Kidney (tissue), 14 donors: Measurements from ENCODE around the gene SPNS1. TPM values are rescaled to one million over a fixed set of nuclear protein-coding genes. Genes with fewer than 3 reads are reported as not detected.

Experiments
- DNase-seq, 5 donors: peaks; one replicate each; pipeline ENCODE4 v3.0.0-alpha.2; 2013 to 2020
- FAIRE-seq: peaks from 2 replicates; lab custom pipeline; 2012; peaks lifted over from hg19 to GRCh38; lab: Jason Lieb, UNC
- H3K27ac ChIP-seq, 2 donors: one replicate each; pipeline ENCODE4 v1.7.0; 2013; ENCODE audit warnings: low read depth in 2 of 2, low read length in 2 of 2, inconsistent platforms in 1 of 2
- H3K27me3 ChIP-seq: one replicate; pipeline ENCODE4 v1.7.1; 2013; ENCODE audit warnings: low read length, inconsistent platforms; ENCODE audit not compliant: control insufficient read depth, insufficient read depth
- H3K36me3 ChIP-seq, 3 donors: one replicate each; pipeline versions ENCODE4 v1.7.0 to v1.7.1; 2013; ENCODE audit warnings: low read length in 3 of 3, control low read depth in 1 of 3, inconsistent platforms in 1 of 3; ENCODE audit not compliant: insufficient read depth in 3 of 3, control insufficient read depth in 2 of 3
- H3K4me1 ChIP-seq, 3 donors: one replicate each; pipeline versions ENCODE4 v1.7.0 to v1.7.1; 2013; ENCODE audit warnings: low read length in 3 of 3, inconsistent platforms in 1 of 3, low read depth in 1 of 3; ENCODE audit not compliant: control insufficient read depth in 2 of 3, insufficient read depth in 2 of 3
- H3K4me3 ChIP-seq, 3 donors: one replicate each; pipeline versions ENCODE4 v1.7.0 to v1.8.1; 2013; ENCODE audit warnings: low read length in 3 of 3, control low read depth in 1 of 3, inconsistent platforms in 1 of 3
- H3K9ac ChIP-seq, 3 donors: one replicate each; pipeline versions ENCODE4 v1.7.0 to v1.7.1; 2013; ENCODE audit warnings: low read length in 3 of 3, control low read depth in 1 of 3, inconsistent platforms in 1 of 3
- H3K9me3 ChIP-seq, 3 donors: one replicate each; pipeline versions ENCODE4 v1.7.0 to v1.7.1; 2013; ENCODE audit warnings: low read length in 3 of 3, control low read depth in 1 of 3, inconsistent platforms in 1 of 3; ENCODE audit not compliant: control insufficient read depth in 2 of 3, insufficient read depth in 1 of 3
- intact Hi-C: fragments of 100-400 bp; cut with DNase I; formaldehyde crosslinking; loops from one replicate; pipeline ENCODE4 v1.11.1; 2022
- polyA plus RNA-seq: library from polyadenylated mRNA; stranded (reverse); fragments of 350-450 nt; fragmentation: Illumina TruSeq; extraction: RNeasy Lipid Tissue Mini Kit (QIAGEN cat#74804); gene quantifications from one replicate; pipeline ENCODE4 v1.2.3, GENCODE V29; 2014; ENCODE audit warnings: low read depth, low replicate concordance; ENCODE audit not compliant: insufficient read depth
- total RNA-seq: library from RNA; stranded (reverse); fragmentation: NEBNext Ultra II Directional; extraction: Animal tissue kit (Norgen Biotek cat#: 25700); gene quantifications from one replicate; pipeline ENCODE4 v1.2.1, GENCODE V29; 2021
- TF ChIP-seq, protein P1 (sequence below): IDR thresholded peaks from 3 replicates; pipeline ENCODE4 v1.5.1; 2012; ENCODE audit warnings: mild to moderate bottlenecking, moderate library complexity, borderline replicate concordance; ENCODE audit not compliant: insufficient read depth; ENCODE audit errors: extremely low read depth
- donor health status: control.
- donor health status: control.
- donor health status: control.
- donor health status: control.
- donor health status: control.
- donor health status: DM: yes; HTN: yes; CAD: no.
- donor health status: Normal renal cell carcinoma (clear cell type).

The SPNS1 gene
- total and polyA plus RNA-seq, 2 donors from 2014 or later: 34.5 to 38.4 TPM

DNA sequence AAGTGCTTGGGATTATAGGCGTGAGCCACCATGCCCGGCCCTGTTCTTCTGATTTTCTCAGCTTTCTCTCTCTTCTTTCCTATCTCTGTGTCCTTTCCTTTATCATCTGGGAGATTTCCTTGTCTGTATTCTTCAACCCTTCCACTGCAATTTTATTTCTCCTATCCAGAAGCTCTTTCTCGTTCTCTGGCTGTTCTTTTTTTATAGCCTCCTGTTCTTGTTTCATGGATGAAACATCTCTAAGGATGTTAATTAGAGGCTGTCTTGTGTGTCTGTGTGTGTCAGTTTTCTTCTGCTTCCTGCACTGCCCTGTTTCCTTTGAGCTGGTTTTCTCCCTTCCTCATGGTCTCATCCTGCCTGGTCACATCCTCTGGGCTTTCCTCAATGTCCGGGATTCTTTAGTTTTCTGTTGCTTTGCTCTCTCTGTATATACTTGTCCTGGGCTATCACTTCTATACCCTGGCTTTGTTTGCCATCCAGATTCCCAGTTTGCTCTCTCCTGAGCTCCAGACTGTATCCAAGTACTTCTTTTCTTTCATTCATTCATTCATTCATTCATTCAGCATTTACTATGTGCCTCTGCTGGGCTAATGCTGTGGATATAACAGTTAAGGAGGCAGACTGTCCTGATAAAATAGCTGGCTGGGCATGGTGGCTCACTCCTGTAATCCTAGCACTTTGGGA, 12.7 kb downstream of the SPNS1 start:
- no peak overlapping the region for H3K9ac ChIP-seq
- TF ChIP-seq, protein P1, sequence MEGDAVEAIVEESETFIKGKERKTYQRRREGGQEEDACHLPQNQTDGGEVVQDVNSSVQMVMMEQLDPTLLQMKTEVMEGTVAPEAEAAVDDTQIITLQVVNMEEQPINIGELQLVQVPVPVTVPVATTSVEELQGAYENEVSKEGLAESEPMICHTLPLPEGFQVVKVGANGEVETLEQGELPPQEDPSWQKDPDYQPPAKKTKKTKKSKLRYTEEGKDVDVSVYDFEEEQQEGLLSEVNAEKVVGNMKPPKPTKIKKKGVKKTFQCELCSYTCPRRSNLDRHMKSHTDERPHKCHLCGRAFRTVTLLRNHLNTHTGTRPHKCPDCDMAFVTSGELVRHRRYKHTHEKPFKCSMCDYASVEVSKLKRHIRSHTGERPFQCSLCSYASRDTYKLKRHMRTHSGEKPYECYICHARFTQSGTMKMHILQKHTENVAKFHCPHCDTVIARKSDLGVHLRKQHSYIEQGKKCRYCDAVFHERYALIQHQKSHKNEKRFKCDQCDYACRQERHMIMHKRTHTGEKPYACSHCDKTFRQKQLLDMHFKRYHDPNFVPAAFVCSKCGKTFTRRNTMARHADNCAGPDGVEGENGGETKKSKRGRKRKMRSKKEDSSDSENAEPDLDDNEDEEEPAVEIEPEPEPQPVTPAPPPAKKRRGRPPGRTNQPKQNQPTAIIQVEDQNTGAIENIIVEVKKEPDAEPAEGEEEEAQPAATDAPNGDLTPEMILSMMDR: no peak
- peaks cover 0 to 6% (median 3%) of the 10 kb centered on the region in 3 donors for H3K9me3 ChIP-seq
- no peak overlapping the region for H3K4me3 ChIP-seq
- no peak for DNase-seq
- H3K4me1 ChIP-seq: no peaks in the 10 kb centered on the region
- no peak overlapping the region for H3K27ac ChIP-seq
- no peak for FAIRE-seq
- H3K27me3 ChIP-seq: no peaks in the 10 kb centered on the region
- H3K36me3 ChIP-seq: peaks cover 4 to 22% (median 8%) of the 10 kb centered on the region in 3 donors
- intact Hi-C loops: no loop called here

DNA sequence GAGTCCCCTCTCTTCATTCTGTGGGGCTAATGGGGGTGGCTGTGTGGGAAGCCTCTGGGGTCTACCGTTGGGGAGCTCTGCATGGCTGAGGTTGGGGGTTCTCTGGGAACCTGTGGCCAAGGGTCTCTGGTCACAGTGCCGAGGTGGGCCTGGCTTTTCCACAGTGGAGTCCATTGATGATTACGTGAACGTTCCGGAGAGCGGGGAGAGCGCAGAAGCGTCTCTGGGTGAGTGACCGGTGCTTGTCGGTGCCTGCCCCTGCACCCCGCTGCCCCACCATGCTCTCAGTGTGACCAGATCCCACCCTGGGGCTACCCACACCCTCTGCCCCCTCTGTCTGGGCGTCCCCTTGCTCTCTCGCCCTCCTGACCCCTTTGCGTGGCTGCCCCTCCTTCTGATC, 14.8 kb downstream of the SPNS1 start:
- no peak for DNase-seq
- TF ChIP-seq, protein P1: no peak
- Histone ChIP-seq H3K9me3 (peaks cover 0 to 6% (median 3%) of the 10 kb centered on the region in 3 donors), H3K27me3 (no peaks in the 10 kb centered on the region), H3K4me3 (no peak overlapping the region), H3K4me1 (no peaks in the 10 kb centered on the region), H3K36me3 (peaks cover 4 to 15% (median 4%) of the 10 kb centered on the region in 3 donors), H3K27ac (no peak overlapping the region), H3K9ac (no peak overlapping the region)
- intact Hi-C loops: no loop called here
- no peak for FAIRE-seq

DNA sequence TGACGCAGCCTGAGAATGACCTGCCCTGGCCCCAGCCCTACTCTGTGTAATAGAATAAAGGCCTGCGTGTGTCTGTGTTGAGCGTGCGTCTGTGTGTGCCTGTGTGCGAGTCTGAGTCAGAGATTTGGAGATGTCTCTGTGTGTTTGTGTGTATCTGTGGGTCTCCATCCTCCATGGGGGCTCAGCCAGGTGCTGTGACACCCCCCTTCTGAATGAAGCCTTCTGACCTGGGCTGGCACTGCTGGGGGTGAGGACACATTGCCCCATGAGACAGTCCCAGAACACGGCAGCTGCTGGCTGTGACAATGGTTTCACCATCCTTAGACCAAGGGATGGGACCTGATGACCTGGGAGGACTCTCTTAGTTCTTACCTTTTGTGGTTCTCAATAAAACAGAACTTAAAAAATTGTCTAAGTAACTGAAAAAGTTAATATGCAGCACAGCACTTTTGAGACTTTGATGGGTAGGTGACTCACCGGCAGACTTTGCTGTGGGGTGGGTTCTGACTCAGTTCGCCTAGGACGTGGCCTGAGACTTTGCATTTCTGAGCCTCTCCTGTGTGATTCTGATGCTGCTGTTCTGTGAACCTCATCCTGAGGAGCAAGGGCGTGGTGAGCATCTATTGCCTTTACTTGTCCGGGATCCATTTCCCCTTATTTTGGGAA, 15.9 kb downstream of the SPNS1 start:
- peaks cover 4 to 15% (median 4%) of the 10 kb centered on the region in 3 donors for H3K36me3 ChIP-seq
- H3K9ac ChIP-seq: no peak overlapping the region

More for the DNA sequence above, 15.9 kb downstream of the SPNS1 start:
- intact Hi-C loops: no loop called here
- Histone ChIP-seq H3K27me3 (no peaks in the 10 kb centered on the region), H3K4me1 (no peaks in the 10 kb centered on the region), H3K27ac (no peak overlapping the region), H3K9me3 (peaks cover 0 to 6% (median 3%) of the 10 kb centered on the region in 3 donors), H3K4me3 (no peak overlapping the region)
- DNase-seq (no peak), FAIRE-seq (no peak)
- TF ChIP-seq, protein P1: no peak
